Measurements from ENCODE around the gene AP2M1. TPM values are rescaled to one million over a fixed set of nuclear protein-coding genes. Genes with fewer than 3 reads are reported as not detected.
"Not testable (repeated sequence)": the region's sequence is repeated elsewhere in the genome, so short reads cannot be mapped to it uniquely, and the experiment has no call there.

Gene AP2M1
- total and polyA plus RNA-seq, 5 donors from 2014 or later, result 150 to 294 (median 245) TPM

GRCh38 chr3:184149123-184149522 lies 25.5 kb upstream of the AP2M1 start:
- ATAC-seq (ENCODE audit: low read depth in 2 of 2), result no peak
- Mint-ChIP-seq H3K27me3 (no peaks in the 10 kb centered on the region), H3K36me3 (no peaks in the 10 kb centered on the region), H3K4me1 (no peaks in the 10 kb centered on the region), H3K9me3 (no peaks in the 10 kb centered on the region), H3K4me3 (peak overlapping the region in 1 of 4 donors; percentile 44), H3K27ac (no peak overlapping the region)
- Histone ChIP-seq H3K9me3 (ENCODE audit: control insufficient read depth in 2 of 2, low read length in 2 of 2) (no peaks in the 10 kb centered on the region), H3K4me1 (ENCODE audit: control insufficient read depth, insufficient read depth, low read length, poor library complexity, severe bottlenecking) (no peaks in the 10 kb centered on the region), H3K36me3 (ENCODE audit: control insufficient read depth, insufficient read depth, low read length) (peaks cover 18% of the 10 kb centered on the region), H3K27ac (ENCODE audit: insufficient read depth, low read length, poor library complexity, severe bottlenecking) (no peak overlapping the region), H3K4me3 (ENCODE audit: low read depth, low read length) (no peak overlapping the region), H3K27me3 (ENCODE audit: control insufficient read depth, insufficient read depth, low read length) (no peaks in the 10 kb centered on the region)
- DNase-seq, result no peak

- not testable (repeated sequence) for H3K9me3 Mint-ChIP-seq; H3K27me3 Mint-ChIP-seq; H3K27ac ChIP-seq (ENCODE audit: insufficient read depth, low read length, poor library complexity, severe bottlenecking); ATAC-seq (ENCODE audit: low read depth in 2 of 2); DNase-seq; H3K27me3 ChIP-seq (ENCODE audit: control insufficient read depth, insufficient read depth, low read length); H3K4me1 ChIP-seq (ENCODE audit: control insufficient read depth, insufficient read depth, low read length, poor library complexity, severe bottlenecking); H3K36me3 Mint-ChIP-seq; H3K4me3 ChIP-seq (ENCODE audit: low read depth, low read length); H3K9me3 ChIP-seq (ENCODE audit: control insufficient read depth in 2 of 2, low read length in 2 of 2); H3K27ac Mint-ChIP-seq; H3K4me1 Mint-ChIP-seq
- H3K4me3 Mint-ChIP-seq, result peak overlapping the region in 1 of 4 donors; percentile 2
- H3K36me3 ChIP-seq (ENCODE audit: control insufficient read depth, insufficient read depth, low read length), result peaks cover 11% of the 10 kb centered on the region
These were observed 24.9 kb upstream of the AP2M1 start for GRCh38 chr3:184149770-184150169.

GRCh38 chr3:184154885-184155643 lies 19.6 kb upstream of the AP2M1 start, which contains the start of gene DVL3:
Gene DVL3 (plus strand): TSS chr3:184155377. CDS start chr3:184155636, 259 bp downstream.
- H3K9me3 ChIP-seq (ENCODE audit: control insufficient read depth in 2 of 2, low read length in 2 of 2), result no peaks in the 10 kb centered on the region
- DNase-seq, result peak; percentile 32 to 46 (median 45)
- peak; percentile 65 to 69 for ATAC-seq (ENCODE audit: low read depth in 2 of 2)
- H3K4me1 ChIP-seq (ENCODE audit: control insufficient read depth, insufficient read depth, low read length, poor library complexity, severe bottlenecking), result peaks cover 25% of the 10 kb centered on the region
- Mint-ChIP-seq H3K4me1 (peaks cover under 1 to 33% (median 21%) of the 10 kb centered on the region in 4 donors), H3K27me3 (no peaks in the 10 kb centered on the region), H3K4me3 (peak within 1 kb of the TSS; percentile 68 to 98 (median 94)), H3K9me3 (no peaks in the 10 kb centered on the region), H3K27ac (peak within 1 kb of the TSS; percentile 90 to 92 (median 91)), H3K36me3 (peaks cover 3% of the 10 kb centered on the region)
- H3K36me3 ChIP-seq (ENCODE audit: control insufficient read depth, insufficient read depth, low read length), result no peaks in the 10 kb centered on the region
- H3K4me3 ChIP-seq (ENCODE audit: low read depth, low read length), result peak within 1 kb of the TSS; percentile 68
- no peaks in the 10 kb centered on the region for H3K27me3 ChIP-seq (ENCODE audit: control insufficient read depth, insufficient read depth, low read length)
- peak within 1 kb of the TSS; percentile 51 for H3K27ac ChIP-seq (ENCODE audit: insufficient read depth, low read length, poor library complexity, severe bottlenecking)

GRCh38 chr3:184155644-184156521 lies 18.8 kb upstream of the AP2M1 start:
- peak overlapping the region; percentile 89 to 91 (median 90) for H3K27ac Mint-ChIP-seq
- ATAC-seq (ENCODE audit: low read depth in 2 of 2) (peak; percentile 48 to 55), DNase-seq (peak; percentile 27 to 54 (median 31))
- H3K27ac ChIP-seq (ENCODE audit: insufficient read depth, low read length, poor library complexity, severe bottlenecking), result no peak overlapping the region
- H3K4me3 ChIP-seq (ENCODE audit: low read depth, low read length), result peak overlapping the region; percentile 62
- peaks cover 25% of the 10 kb centered on the region for H3K4me1 ChIP-seq (ENCODE audit: control insufficient read depth, insufficient read depth, low read length, poor library complexity, severe bottlenecking)
- no peaks in the 10 kb centered on the region for H3K27me3 ChIP-seq (ENCODE audit: control insufficient read depth, insufficient read depth, low read length)
- H3K36me3 ChIP-seq (ENCODE audit: control insufficient read depth, insufficient read depth, low read length), result no peaks in the 10 kb centered on the region
- no peaks in the 10 kb centered on the region for H3K9me3 Mint-ChIP-seq
- peak overlapping the region; percentile 68 to 98 (median 94) for H3K4me3 Mint-ChIP-seq
- no peaks in the 10 kb centered on the region for H3K9me3 ChIP-seq (ENCODE audit: control insufficient read depth in 2 of 2, low read length in 2 of 2)
- peaks cover 5 to 37% (median 25%) of the 10 kb centered on the region in 4 donors for H3K4me1 Mint-ChIP-seq
- H3K36me3 Mint-ChIP-seq, result peaks cover 3% of the 10 kb centered on the region
- H3K27me3 Mint-ChIP-seq, result no peaks in the 10 kb centered on the region

- Mint-ChIP-seq H3K4me3 (peak overlapping the region; percentile 68 to 98 (median 94)), H3K27ac (peak overlapping the region; percentile 64 to 91 (median 90)), H3K4me1 (peaks cover 5 to 40% (median 26%) of the 10 kb centered on the region in 4 donors), H3K27me3 (no peaks in the 10 kb centered on the region), H3K36me3 (peaks cover 5% of the 10 kb centered on the region), H3K9me3 (no peaks in the 10 kb centered on the region)
- ATAC-seq (ENCODE audit: low read depth in 2 of 2) (no peak), DNase-seq (no peak)
- Histone ChIP-seq H3K9me3 (ENCODE audit: control insufficient read depth in 2 of 2, low read length in 2 of 2) (no peaks in the 10 kb centered on the region), H3K4me3 (ENCODE audit: low read depth, low read length) (peak overlapping the region; percentile 62), H3K27me3 (ENCODE audit: control insufficient read depth, insufficient read depth, low read length) (no peaks in the 10 kb centered on the region), H3K27ac (ENCODE audit: insufficient read depth, low read length, poor library complexity, severe bottlenecking) (no peak overlapping the region), H3K36me3 (ENCODE audit: control insufficient read depth, insufficient read depth, low read length) (no peaks in the 10 kb centered on the region), H3K4me1 (ENCODE audit: control insufficient read depth, insufficient read depth, low read length, poor library complexity, severe bottlenecking) (peaks cover 25% of the 10 kb centered on the region)
These were observed 18.1 kb upstream of the AP2M1 start for GRCh38 chr3:184156522-184156955.

- peaks cover 7% of the 10 kb centered on the region for H3K36me3 Mint-ChIP-seq
- Histone ChIP-seq H3K4me1 (ENCODE audit: control insufficient read depth, insufficient read depth, low read length, poor library complexity, severe bottlenecking) (peaks cover 25% of the 10 kb centered on the region), H3K9me3 (ENCODE audit: control insufficient read depth in 2 of 2, low read length in 2 of 2) (no peaks in the 10 kb centered on the region), H3K36me3 (ENCODE audit: control insufficient read depth, insufficient read depth, low read length) (no peaks in the 10 kb centered on the region), H3K4me3 (ENCODE audit: low read depth, low read length) (peak overlapping the region; percentile 62), H3K27ac (ENCODE audit: insufficient read depth, low read length, poor library complexity, severe bottlenecking) (no peak overlapping the region), H3K27me3 (ENCODE audit: control insufficient read depth, insufficient read depth, low read length) (no peaks in the 10 kb centered on the region)
- H3K27ac Mint-ChIP-seq, result peak overlapping the region in 2 of 3 donors; percentile 82 to 90
- H3K4me3 Mint-ChIP-seq, result peak overlapping the region; percentile 68 to 95 (median 91)
- no peaks in the 10 kb centered on the region for H3K27me3 Mint-ChIP-seq
- no peak for ATAC-seq (ENCODE audit: low read depth in 2 of 2)
- no peak for DNase-seq
- no peaks in the 10 kb centered on the region for H3K9me3 Mint-ChIP-seq
- peaks cover 5 to 40% (median 26%) of the 10 kb centered on the region in 4 donors for H3K4me1 Mint-ChIP-seq
These were observed 17.4 kb upstream of the AP2M1 start for GRCh38 chr3:184157206-184157605.

GRCh38 chr3:184158404-184158803 lies 16.3 kb upstream of the AP2M1 start:
- no peak overlapping the region for H3K27ac ChIP-seq (ENCODE audit: insufficient read depth, low read length, poor library complexity, severe bottlenecking)
- H3K27me3 ChIP-seq (ENCODE audit: control insufficient read depth, insufficient read depth, low read length), result no peaks in the 10 kb centered on the region
- DNase-seq, result no peak
- H3K4me1 ChIP-seq (ENCODE audit: control insufficient read depth, insufficient read depth, low read length, poor library complexity, severe bottlenecking), result peaks cover 25% of the 10 kb centered on the region
- no peaks in the 10 kb centered on the region for H3K9me3 ChIP-seq (ENCODE audit: control insufficient read depth in 2 of 2, low read length in 2 of 2)
- H3K4me3 ChIP-seq (ENCODE audit: low read depth, low read length), result no peak overlapping the region
- H3K4me3 Mint-ChIP-seq, result peak overlapping the region in 1 of 4 donors; percentile 68
- peaks cover 3% of the 10 kb centered on the region for H3K36me3 ChIP-seq (ENCODE audit: control insufficient read depth, insufficient read depth, low read length)
- no peak overlapping the region for H3K27ac Mint-ChIP-seq
- peaks cover 5 to 42% (median 28%) of the 10 kb centered on the region in 4 donors for H3K4me1 Mint-ChIP-seq
- no peaks in the 10 kb centered on the region for H3K27me3 Mint-ChIP-seq
- H3K9me3 Mint-ChIP-seq, result peaks cover 0 to 1% (median 0%) of the 10 kb centered on the region in 7 donors
- no peak for ATAC-seq (ENCODE audit: low read depth in 2 of 2)
- peaks cover 7% of the 10 kb centered on the region for H3K36me3 Mint-ChIP-seq
